HUES48 (cell line): ENCODE results near the gene LILRA2.
A peak's percentile ranks its signal among the peaks of the same experiment; 100 is the strongest.
"Not testable (repeated sequence)": the region's sequence is repeated elsewhere in the genome, so short reads cannot be mapped to it uniquely, and the experiment has no call there.

Experiments used
- H3K27ac ChIP-seq: one replicate; pipeline ENCODE4 v1.7.0; 2013; ENCODE audit warnings: low read depth, low read length, inconsistent platforms
- H3K27me3 ChIP-seq: 2 replicates; pipeline ENCODE4 v1.6.1; 2013; ENCODE audit warnings: mild to moderate bottlenecking, low read length; ENCODE audit not compliant: control insufficient read depth, insufficient read depth
- H3K36me3 ChIP-seq: 2 replicates; pipeline ENCODE4 v1.6.1; 2013; ENCODE audit warnings: low read length; ENCODE audit not compliant: control insufficient read depth, insufficient read depth
- H3K4me1 ChIP-seq: 2 replicates; pipeline ENCODE4 v1.6.1; 2013; ENCODE audit warnings: mild to moderate bottlenecking, low read length; ENCODE audit not compliant: control insufficient read depth, insufficient read depth
- H3K4me3 ChIP-seq: 2 replicates; pipeline ENCODE4 v1.5.1; 2013; ENCODE audit warnings: mild to moderate bottlenecking, low read depth, low read length
- H3K9ac ChIP-seq: 2 replicates; pipeline ENCODE4 v1.6.1; 2013; ENCODE audit warnings: mild to moderate bottlenecking, low read depth, low read length, moderate library complexity
- H3K9me3 ChIP-seq: 2 replicates; pipeline ENCODE4 v1.6.1; 2013; ENCODE audit warnings: low read length; ENCODE audit not compliant: control insufficient read depth, insufficient read depth

The LILRA2 gene

GRCh38 chr19:54571715-54572615 lies 1.6 kb upstream of the LILRA2 start:
- H3K9ac ChIP-seq, H3K27me3 ChIP-seq, H3K36me3 ChIP-seq, H3K4me1 ChIP-seq, H3K27ac ChIP-seq, H3K4me3 ChIP-seq: not testable (repeated sequence)
- H3K9me3 ChIP-seq, result peaks cover 83% of the 10 kb centered on the region

GRCh38 chr19:54572696-54573311 lies 786 bp upstream of the LILRA2 start:
- Histone ChIP-seq H3K9me3 (peaks cover 82% of the 10 kb centered on the region), H3K9ac (no peak overlapping the region), H3K36me3 (no peaks in the 10 kb centered on the region), H3K4me3 (no peak overlapping the region), H3K4me1 (no peaks in the 10 kb centered on the region), H3K27me3 (no peaks in the 10 kb centered on the region), H3K27ac (no peak overlapping the region)

DNA sequence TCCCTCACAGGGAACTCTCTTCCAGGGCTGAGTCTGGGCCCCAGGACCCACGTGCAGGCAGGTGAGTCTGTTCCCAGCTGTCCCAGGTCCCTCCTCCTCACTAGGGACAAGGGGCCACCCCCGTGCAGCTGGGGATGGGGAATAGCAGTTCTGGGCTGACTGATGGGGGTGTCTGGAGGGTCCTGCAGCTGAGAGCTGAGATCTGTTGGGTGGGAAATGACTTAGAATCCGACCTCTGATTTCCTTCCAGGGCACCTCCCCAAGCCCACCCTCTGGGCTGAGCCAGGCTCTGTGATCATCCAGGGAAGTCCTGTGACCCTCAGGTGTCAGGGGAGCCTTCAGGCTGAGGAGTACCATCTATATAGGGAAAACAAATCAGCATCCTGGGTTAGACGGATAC lies 461 bp downstream of the LILRA2 start:
- Histone ChIP-seq H3K9me3 (peaks cover 75% of the 10 kb centered on the region), H3K27me3 (no peaks in the 10 kb centered on the region), H3K4me3 (no peak overlapping the region), H3K36me3 (no peaks in the 10 kb centered on the region), H3K27ac (no peak overlapping the region), H3K9ac (no peak overlapping the region), H3K4me1 (no peaks in the 10 kb centered on the region)

- Histone ChIP-seq H3K27ac (no peak overlapping the region), H3K9me3 (peaks cover 70% of the 10 kb centered on the region), H3K27me3 (no peaks in the 10 kb centered on the region), H3K4me3 (no peak overlapping the region), H3K4me1 (no peaks in the 10 kb centered on the region), H3K36me3 (no peaks in the 10 kb centered on the region), H3K9ac (no peak overlapping the region)
These were observed 1.0 kb downstream of the LILRA2 start for GRCh38 chr19:54574527-54575056.

- not testable (repeated sequence) for H3K9ac ChIP-seq, H3K36me3 ChIP-seq, H3K27me3 ChIP-seq, H3K27ac ChIP-seq, H3K4me3 ChIP-seq, H3K4me1 ChIP-seq
- H3K9me3 ChIP-seq, result peaks cover 64% of the 10 kb centered on the region
These were observed 1.6 kb downstream of the LILRA2 start for GRCh38 chr19:54575205-54575604.

GRCh38 chr19:54576411-54576976 lies 2.9 kb downstream of the LILRA2 start:
- no peaks in the 10 kb centered on the region for H3K36me3 ChIP-seq
- H3K4me3 ChIP-seq, result no peak overlapping the region
- H3K27ac ChIP-seq, result no peak overlapping the region
- no peaks in the 10 kb centered on the region for H3K4me1 ChIP-seq
- no peak overlapping the region for H3K9ac ChIP-seq
- H3K9me3 ChIP-seq, result peaks cover 52% of the 10 kb centered on the region
- H3K27me3 ChIP-seq, result no peaks in the 10 kb centered on the region

- H3K9ac ChIP-seq, result no peak overlapping the region
- H3K9me3 ChIP-seq, result peaks cover 55% of the 10 kb centered on the region
- H3K4me3 ChIP-seq, result no peak overlapping the region
- no peaks in the 10 kb centered on the region for H3K36me3 ChIP-seq
- H3K27me3 ChIP-seq, result no peaks in the 10 kb centered on the region
- H3K4me1 ChIP-seq, result no peaks in the 10 kb centered on the region
- no peak overlapping the region for H3K27ac ChIP-seq
These were observed 3.7 kb downstream of the LILRA2 start for GRCh38 chr19:54577334-54577733.

- not testable (repeated sequence) for H3K4me1 ChIP-seq, H3K27ac ChIP-seq, H3K27me3 ChIP-seq, H3K9ac ChIP-seq, H3K36me3 ChIP-seq, H3K4me3 ChIP-seq
- peaks cover 52% of the 10 kb centered on the region for H3K9me3 ChIP-seq
These were observed 4.7 kb downstream of the LILRA2 start for GRCh38 chr19:54578268-54578667.

DNA sequence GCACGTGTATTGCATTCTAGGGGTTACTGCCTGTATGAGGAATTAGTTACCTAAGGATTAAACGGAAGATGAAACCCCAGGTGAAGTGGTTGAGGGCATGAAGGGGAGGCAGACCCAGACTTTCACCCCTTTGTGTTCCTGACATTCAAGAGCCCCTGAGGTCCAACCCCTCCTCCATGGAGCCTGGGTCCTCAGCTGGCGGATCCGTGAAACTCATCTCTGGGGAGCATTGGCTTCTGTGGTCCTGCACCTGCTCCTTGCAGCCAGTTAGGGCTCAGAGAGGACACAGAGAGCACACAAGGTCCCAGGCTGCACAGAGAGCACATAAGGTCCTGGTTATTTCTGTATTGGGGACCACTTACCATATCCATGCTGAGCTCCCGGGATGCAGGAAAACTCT lies 12.8 kb downstream of the LILRA2 start:
- H3K27me3 ChIP-seq, result no peaks in the 10 kb centered on the region
- H3K4me1 ChIP-seq, result no peaks in the 10 kb centered on the region
- no peak overlapping the region for H3K4me3 ChIP-seq
- peaks cover 73% of the 10 kb centered on the region for H3K9me3 ChIP-seq
- H3K9ac ChIP-seq, result no peak overlapping the region
- H3K36me3 ChIP-seq, result no peaks in the 10 kb centered on the region
- H3K27ac ChIP-seq, result no peak overlapping the region

- Histone ChIP-seq H3K9me3 (peaks cover 75% of the 10 kb centered on the region), H3K27ac (no peak overlapping the region), H3K27me3 (no peaks in the 10 kb centered on the region), H3K4me3 (0 out of 2 replicates have a peak overlapping the region, but pooled peaks have one; percentile 8), H3K36me3 (no peaks in the 10 kb centered on the region), H3K4me1 (no peaks in the 10 kb centered on the region), H3K9ac (no peak overlapping the region)
These were observed 13.4 kb downstream of the LILRA2 start for GRCh38 chr19:54587026-54587425.

GRCh38 chr19:54593445-54593844 lies 19.9 kb downstream of the LILRA2 start, which contains the start of gene LILRA1:
Gene LILRA1 (plus strand): TSS chr19:54593632. CDS start chr19:54594245, 613 bp downstream.
- not testable (repeated sequence) for H3K36me3 ChIP-seq, H3K27me3 ChIP-seq, H3K4me3 ChIP-seq, H3K27ac ChIP-seq, H3K4me1 ChIP-seq, H3K9ac ChIP-seq
- peaks cover 85% of the 10 kb centered on the region for H3K9me3 ChIP-seq
